Stimulated activated CD8-positive, alpha-beta memory T cell treated with anti-CD3 and anti-CD28 coated beads, Interleukin-4, amount 100 ng/mL, for 1 hour (primary cell): ENCODE results near the gene MYBPC2.

ENCODE experiments used
- DNase-seq, 2 donors: peaks; one replicate each; pipeline ENCODE4 v3.0.0-alpha.2; 2020; ENCODE audit warnings: low read depth in 2 of 2, low spot score in 1 of 2

MYBPC2 gene

GRCh38 chr19:50409347-50409746 lies 23.3 kb upstream of the MYBPC2 start:
- no peak for DNase-seq

GRCh38 chr19:50410109-50410508 lies 22.6 kb upstream of the MYBPC2 start:
- DNase-seq: no peak

GRCh38 chr19:50412419-50412818 lies 20.3 kb upstream of the MYBPC2 start:
- no peak for DNase-seq

- no peak for DNase-seq
These were observed 19.6 kb upstream of the MYBPC2 start for GRCh38 chr19:50413096-50413495.

- no peak for DNase-seq
These were observed 19.2 kb upstream of the MYBPC2 start for GRCh38 chr19:50413531-50413930.

- peak; percentile 50 to 59 for DNase-seq
These were observed 17.6 kb upstream of the MYBPC2 start for GRCh38 chr19:50414864-50415660.

- no peak for DNase-seq
These were observed 17.0 kb upstream of the MYBPC2 start for GRCh38 chr19:50415661-50416033.

- DNase-seq: no peak
These were observed 16.4 kb upstream of the MYBPC2 start for GRCh38 chr19:50416034-50416977.

- no peak for DNase-seq
These were observed 15.3 kb upstream of the MYBPC2 start for GRCh38 chr19:50417111-50418081.

- DNase-seq: no peak
These were observed 14.3 kb upstream of the MYBPC2 start, which contains the start of gene SPIB for GRCh38 chr19:50418176-50419021. Gene SPIB, plus strand, starts transcription at chr19:50418938. Its CDS starts 25 bp downstream, at chr19:50418963.

- no peak for DNase-seq
These were observed 13.6 kb upstream of the MYBPC2 start for GRCh38 chr19:50419022-50419579.

- DNase-seq: no peak
These were observed 13.1 kb upstream of the MYBPC2 start for GRCh38 chr19:50419580-50420035.

- DNase-seq: no peak
These were observed 12.6 kb upstream of the MYBPC2 start for GRCh38 chr19:50420127-50420526.

- no peak for DNase-seq
These were observed 11.9 kb upstream of the MYBPC2 start for GRCh38 chr19:50420808-50421207.

- DNase-seq: no peak
These were observed 10.1 kb upstream of the MYBPC2 start for GRCh38 chr19:50422397-50423278.

- DNase-seq: no peak
These were observed 9.2 kb upstream of the MYBPC2 start for GRCh38 chr19:50423279-50424113.

GRCh38 chr19:50425581-50425980 lies 7.1 kb upstream of the MYBPC2 start:
- DNase-seq: no peak
